HepG2 (cell line): Measurements from ENCODE around the gene EIF3A. TPM values are rescaled to one million over a fixed set of nuclear protein-coding genes. Genes with fewer than 3 reads are reported as not detected.

Experiments
- ATAD3A ChIP-seq: sonication (generic); formaldehyde crosslinking; IDR thresholded peaks from 2 replicates; pipeline ENCODE4 v1.4.0; 2020; ENCODE audit warnings: missing genetic modification reagents
- GLI4 ChIP-seq: sonication (generic); formaldehyde crosslinking; IDR thresholded peaks from 2 replicates; pipeline ENCODE4 v1.5.1; 2020; ENCODE audit warnings: missing genetic modification reagents, mild to moderate bottlenecking, moderate library complexity, borderline replicate concordance
- HOXA9 ChIP-seq: sonication (generic); formaldehyde crosslinking; IDR thresholded peaks from 2 replicates; pipeline ENCODE4 v1.8.1; 2022; ENCODE audit warnings: missing genetic modification reagents, mild to moderate bottlenecking, moderate library complexity, borderline replicate concordance
- NPAS2 ChIP-seq: sonication (generic); formaldehyde crosslinking; IDR thresholded peaks from 2 replicates; pipeline ENCODE4 v1.8.0; 2022; ENCODE audit warnings: mild to moderate bottlenecking, missing genetic modification reagents, borderline replicate concordance
- ZNF160 ChIP-seq: sonication (generic); formaldehyde crosslinking; IDR thresholded peaks from 2 replicates; pipeline ENCODE4 v1.8.0; 2022; ENCODE audit warnings: mild to moderate bottlenecking, inconsistent platforms, missing genetic modification reagents
- polyA plus RNA-seq, 8 experiments: library from polyadenylated mRNA; depleted of rRNA in 3 of 8; stranded (reverse) in 7 of 8; unstranded in 1 of 8; fragments of >200 nt; fragmentation: Illumina TruSeq in 4 of 8; extraction: Trizol in 4 of 8; gene quantifications; 2 replicates each; pipeline versions ENCODE4 v1.2.1 to v1.2.3, GENCODE V29; 2011 to 2016; ENCODE audit warnings: low read depth in 4 of 8, missing spikeins in 1 of 8, mixed read lengths in 1 of 8; ENCODE audit not compliant: insufficient read depth in 1 of 8
- total RNA-seq, 5 experiments: library from RNA; depleted of rRNA; stranded (reverse); fragments of >200 nt; fragmentation: Illumina TruSeq; extraction: Trizol; gene quantifications; 2 replicates each; pipeline ENCODE4 v1.2.3, GENCODE V29; 2016; ENCODE audit warnings: low read depth in 1 of 5
- TF ChIP-seq, protein P1 (sequence below): sonication (generic); formaldehyde crosslinking; IDR thresholded peaks from 2 replicates; pipeline ENCODE4 v1.4.0; 2020; ENCODE audit warnings: mild to moderate bottlenecking, missing genetic modification reagents
- TF ChIP-seq, protein P2 (sequence below): sonication (generic); formaldehyde crosslinking; IDR thresholded peaks from 2 replicates; pipeline ENCODE4 v1.4.0; 2020; ENCODE audit warnings: missing genetic modification reagents

The EIF3A gene
- total and polyA plus RNA-seq, 2 of the 13 experiments (the other 11 are each of a cell fraction or from before 2014, with no cell fraction given), result 25.6 to 117 TPM

- TF ChIP-seq, protein P1, sequence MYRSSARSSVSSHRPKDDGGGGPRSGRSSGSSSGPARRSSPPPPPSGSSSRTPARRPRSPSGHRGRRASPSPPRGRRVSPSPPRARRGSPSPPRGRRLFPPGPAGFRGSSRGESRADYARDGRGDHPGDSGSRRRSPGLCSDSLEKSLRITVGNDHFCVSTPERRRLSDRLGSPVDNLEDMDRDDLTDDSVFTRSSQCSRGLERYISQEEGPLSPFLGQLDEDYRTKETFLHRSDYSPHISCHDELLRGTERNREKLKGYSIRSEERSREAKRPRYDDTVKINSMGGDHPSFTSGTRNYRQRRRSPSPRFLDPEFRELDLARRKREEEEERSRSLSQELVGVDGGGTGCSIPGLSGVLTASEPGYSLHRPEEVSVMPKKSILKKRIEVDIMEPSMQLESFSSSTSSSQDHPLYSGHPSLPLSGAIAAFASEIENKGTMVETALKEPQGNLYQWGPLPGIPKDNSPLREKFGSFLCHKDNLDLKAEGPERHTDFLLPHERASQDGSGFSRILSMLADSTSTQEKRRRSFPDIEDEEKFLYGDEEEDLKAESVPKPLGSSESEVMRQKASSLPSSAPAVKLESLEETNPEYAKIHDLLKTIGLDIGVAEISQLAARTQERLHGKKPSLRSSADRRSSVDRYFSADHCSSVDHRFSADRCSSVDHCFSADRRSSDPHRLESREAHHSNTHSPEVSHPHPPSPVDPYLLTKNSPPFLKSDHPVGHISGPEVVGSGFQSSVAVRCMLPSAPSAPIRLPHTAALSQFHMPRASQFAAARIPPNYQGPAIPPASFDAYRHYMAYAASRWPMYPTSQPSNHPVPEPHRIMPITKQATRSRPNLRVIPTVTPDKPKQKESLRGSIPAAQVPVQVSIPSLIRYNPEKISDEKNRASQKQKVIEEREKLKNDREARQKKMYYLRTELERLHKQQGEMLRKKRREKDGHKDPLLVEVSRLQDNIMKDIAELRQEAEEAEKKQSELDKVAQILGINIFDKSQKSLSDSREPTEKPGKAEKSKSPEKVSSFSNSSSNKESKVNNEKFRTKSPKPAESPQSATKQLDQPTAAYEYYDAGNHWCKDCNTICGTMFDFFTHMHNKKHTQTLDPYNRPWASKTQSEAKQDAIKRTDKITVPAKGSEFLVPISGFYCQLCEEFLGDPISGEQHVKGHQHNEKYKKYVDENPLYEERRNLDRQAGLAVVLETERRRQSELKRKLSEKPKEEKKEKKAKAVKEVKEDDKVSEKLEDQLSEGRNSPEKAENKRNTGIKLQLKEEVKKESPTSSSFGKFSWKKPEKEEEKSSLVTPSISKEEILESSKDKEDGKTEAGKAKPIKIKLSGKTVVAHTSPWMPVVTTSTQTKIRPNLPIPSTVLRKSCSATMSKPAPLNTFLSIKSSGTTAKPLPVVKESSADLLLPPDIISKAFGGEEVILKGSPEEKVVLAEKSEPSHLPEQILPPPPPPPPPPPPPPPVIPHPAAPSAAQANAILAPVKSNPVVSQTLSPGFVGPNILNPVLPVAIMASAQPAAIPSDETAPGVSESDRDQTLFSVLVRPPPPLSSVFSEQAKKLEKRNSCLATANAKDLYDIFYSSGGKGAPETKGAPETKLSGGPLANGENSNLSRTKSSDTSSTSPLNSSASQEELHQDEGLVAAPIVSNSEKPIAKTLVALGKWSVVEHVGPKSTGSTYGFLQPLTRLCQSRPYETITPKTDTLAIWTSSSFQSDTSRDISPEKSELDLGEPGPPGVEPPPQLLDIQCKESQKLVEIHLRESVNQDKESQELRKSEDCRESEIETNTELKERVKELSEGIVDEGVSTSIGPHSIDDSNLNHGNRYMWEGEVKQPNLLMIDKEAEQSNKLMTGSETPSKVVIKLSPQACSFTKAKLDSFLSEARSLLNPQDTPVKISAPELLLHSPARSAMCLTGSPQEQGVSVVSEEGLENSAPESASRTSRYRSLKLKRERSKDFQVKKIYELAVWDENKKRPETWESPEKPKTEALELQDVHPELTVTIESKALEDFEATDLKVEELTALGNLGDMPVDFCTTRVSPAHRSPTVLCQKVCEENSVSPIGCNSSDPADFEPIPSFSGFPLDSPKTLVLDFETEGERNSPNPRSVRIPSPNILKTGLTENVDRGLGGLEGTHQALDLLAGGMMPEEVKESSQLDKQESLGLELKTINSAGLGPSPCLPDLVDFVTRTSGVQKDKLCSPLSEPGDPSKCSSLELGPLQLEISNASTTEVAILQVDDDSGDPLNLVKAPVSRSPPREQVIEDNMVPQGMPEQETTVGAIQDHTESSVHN (CRISPR knock-in tag), result no peak
- TF ChIP-seq, protein P2, sequence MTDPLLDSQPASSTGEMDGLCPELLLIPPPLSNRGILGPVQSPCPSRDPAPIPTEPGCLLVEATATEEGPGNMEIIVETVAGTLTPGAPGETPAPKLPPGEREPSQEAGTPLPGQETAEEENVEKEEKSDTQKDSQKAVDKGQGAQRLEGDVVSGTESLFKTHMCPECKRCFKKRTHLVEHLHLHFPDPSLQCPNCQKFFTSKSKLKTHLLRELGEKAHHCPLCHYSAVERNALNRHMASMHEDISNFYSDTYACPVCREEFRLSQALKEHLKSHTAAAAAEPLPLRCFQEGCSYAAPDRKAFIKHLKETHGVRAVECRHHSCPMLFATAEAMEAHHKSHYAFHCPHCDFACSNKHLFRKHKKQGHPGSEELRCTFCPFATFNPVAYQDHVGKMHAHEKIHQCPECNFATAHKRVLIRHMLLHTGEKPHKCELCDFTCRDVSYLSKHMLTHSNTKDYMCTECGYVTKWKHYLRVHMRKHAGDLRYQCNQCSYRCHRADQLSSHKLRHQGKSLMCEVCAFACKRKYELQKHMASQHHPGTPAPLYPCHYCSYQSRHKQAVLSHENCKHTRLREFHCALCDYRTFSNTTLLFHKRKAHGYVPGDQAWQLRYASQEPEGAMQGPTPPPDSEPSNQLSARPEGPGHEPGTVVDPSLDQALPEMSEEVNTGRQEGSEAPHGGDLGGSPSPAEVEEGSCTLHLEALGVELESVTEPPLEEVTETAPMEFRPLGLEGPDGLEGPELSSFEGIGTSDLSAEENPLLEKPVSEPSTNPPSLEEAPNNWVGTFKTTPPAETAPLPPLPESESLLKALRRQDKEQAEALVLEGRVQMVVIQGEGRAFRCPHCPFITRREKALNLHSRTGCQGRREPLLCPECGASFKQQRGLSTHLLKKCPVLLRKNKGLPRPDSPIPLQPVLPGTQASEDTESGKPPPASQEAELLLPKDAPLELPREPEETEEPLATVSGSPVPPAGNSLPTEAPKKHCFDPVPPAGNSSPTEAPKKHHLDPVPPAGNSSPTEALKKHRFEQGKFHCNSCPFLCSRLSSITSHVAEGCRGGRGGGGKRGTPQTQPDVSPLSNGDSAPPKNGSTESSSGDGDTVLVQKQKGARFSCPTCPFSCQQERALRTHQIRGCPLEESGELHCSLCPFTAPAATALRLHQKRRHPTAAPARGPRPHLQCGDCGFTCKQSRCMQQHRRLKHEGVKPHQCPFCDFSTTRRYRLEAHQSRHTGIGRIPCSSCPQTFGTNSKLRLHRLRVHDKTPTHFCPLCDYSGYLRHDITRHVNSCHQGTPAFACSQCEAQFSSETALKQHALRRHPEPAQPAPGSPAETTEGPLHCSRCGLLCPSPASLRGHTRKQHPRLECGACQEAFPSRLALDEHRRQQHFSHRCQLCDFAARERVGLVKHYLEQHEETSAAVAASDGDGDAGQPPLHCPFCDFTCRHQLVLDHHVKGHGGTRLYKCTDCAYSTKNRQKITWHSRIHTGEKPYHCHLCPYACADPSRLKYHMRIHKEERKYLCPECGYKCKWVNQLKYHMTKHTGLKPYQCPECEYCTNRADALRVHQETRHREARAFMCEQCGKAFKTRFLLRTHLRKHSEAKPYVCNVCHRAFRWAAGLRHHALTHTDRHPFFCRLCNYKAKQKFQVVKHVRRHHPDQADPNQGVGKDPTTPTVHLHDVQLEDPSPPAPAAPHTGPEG (CRISPR knock-in tag), result no peak
- TF ChIP-seq NPAS2, result no peak
- no peak for TF ChIP-seq HOXA9 (CRISPR knock-in tag)
- TF ChIP-seq ATAD3A, result no peak
- no peak for TF ChIP-seq ZNF160 (CRISPR knock-in tag)
- TF ChIP-seq GLI4 (CRISPR knock-in tag), result no peak
These were observed 57.6 kb downstream of the EIF3A start (continued) for GRCh38 chr10:119022846-119023552.
